Neural progenitor cell (in vitro differentiated cells): ENCODE measurements around the gene NKAIN1.

Experiments used
- EZH2 ChIP-seq: fragments of 200-600 bp; sonication (generic); IDR thresholded peaks from 2 replicates; pipeline ENCODE4 v1.6.1; 2017; ENCODE audit warnings: antibody characterized with exemption, mild to moderate bottlenecking, moderate library complexity
- EZH2phosphoT487 ChIP-seq: fragments of 200-600 bp; sonication (generic); IDR thresholded peaks from 2 replicates; pipeline ENCODE4 v1.6.1; 2017; ENCODE audit warnings: antibody characterized with exemption
- TF ChIP-seq, protein P1 (sequence below): fragments of 200-600 bp; sonication (generic); IDR thresholded peaks from 2 replicates; pipeline ENCODE4 v1.5.1; 2017; ENCODE audit warnings: antibody characterized with exemption, mild to moderate bottlenecking

DNA sequence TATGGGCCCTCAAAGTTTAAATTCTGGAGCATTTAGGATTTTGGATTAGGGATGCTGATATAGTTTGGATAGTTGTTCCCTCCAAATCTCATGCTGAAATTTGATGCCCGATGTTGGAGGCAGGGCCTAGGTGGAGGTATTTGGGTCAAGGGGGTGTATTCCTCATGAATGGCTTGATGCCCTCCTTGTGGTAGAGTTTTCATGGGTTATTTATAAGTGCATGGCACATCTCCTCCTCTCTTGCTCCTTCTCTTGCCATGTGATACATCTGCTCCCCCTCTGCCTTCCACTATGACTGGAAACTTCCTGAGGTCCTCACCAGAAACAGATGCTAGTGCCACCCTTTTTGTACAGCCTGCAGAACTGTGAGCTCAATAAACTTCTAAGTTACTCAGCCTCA lies 17.5 kb upstream of the NKAIN1 start:
- TF ChIP-seq, protein P1, sequence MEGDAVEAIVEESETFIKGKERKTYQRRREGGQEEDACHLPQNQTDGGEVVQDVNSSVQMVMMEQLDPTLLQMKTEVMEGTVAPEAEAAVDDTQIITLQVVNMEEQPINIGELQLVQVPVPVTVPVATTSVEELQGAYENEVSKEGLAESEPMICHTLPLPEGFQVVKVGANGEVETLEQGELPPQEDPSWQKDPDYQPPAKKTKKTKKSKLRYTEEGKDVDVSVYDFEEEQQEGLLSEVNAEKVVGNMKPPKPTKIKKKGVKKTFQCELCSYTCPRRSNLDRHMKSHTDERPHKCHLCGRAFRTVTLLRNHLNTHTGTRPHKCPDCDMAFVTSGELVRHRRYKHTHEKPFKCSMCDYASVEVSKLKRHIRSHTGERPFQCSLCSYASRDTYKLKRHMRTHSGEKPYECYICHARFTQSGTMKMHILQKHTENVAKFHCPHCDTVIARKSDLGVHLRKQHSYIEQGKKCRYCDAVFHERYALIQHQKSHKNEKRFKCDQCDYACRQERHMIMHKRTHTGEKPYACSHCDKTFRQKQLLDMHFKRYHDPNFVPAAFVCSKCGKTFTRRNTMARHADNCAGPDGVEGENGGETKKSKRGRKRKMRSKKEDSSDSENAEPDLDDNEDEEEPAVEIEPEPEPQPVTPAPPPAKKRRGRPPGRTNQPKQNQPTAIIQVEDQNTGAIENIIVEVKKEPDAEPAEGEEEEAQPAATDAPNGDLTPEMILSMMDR, result no peak
- no peak for TF ChIP-seq EZH2
- no peak for TF ChIP-seq EZH2phosphoT487
